CD14-positive monocyte (primary cell): ENCODE data around the gene SMAD3. TPM values are rescaled to one million over a fixed set of nuclear protein-coding genes. Genes with fewer than 3 reads are reported as not detected.
A peak's percentile ranks its signal among the peaks of the same experiment; 100 is the strongest.

Experiments
- DNase-seq, 3 donors: peaks; one replicate each; pipeline ENCODE4 v3.0.0-alpha.2; 2011 to 2022
- H2AFZ ChIP-seq: 2 replicates; pipeline ENCODE4 v1.6.0; 2012; ENCODE audit warnings: mild to moderate bottlenecking, low read depth, low read length, inconsistent platforms; ENCODE audit not compliant: insufficient read depth, poor library complexity, severe bottlenecking
- H3K27ac ChIP-seq, 2 donors: 1 replicate in 1 of 2; 2 replicates in 1 of 2; pipeline ENCODE4 v1.5.1; 2012 to 2013; ENCODE audit warnings: low read length in 2 of 2, control low read depth in 1 of 2, inconsistent platforms in 1 of 2, low read depth in 1 of 2, mild to moderate bottlenecking in 1 of 2
- H3K27me3 ChIP-seq, 2 donors: one replicate each; pipeline versions ENCODE4 v1.6.0 to v1.6.1; 2011 to 2013; ENCODE audit warnings: low read length in 2 of 2; ENCODE audit not compliant: control insufficient read depth in 2 of 2, insufficient read depth in 2 of 2
- H3K36me3 ChIP-seq, 2 donors: replicated peaks in 1 of 2; 1 replicate in 1 of 2; 2 replicates in 1 of 2; pipeline versions ENCODE4 v1.5.1 to v1.6.1; 2012 to 2013; ENCODE audit warnings: low read length in 2 of 2, control low read depth in 1 of 2, inconsistent platforms in 1 of 2, mild to moderate bottlenecking in 1 of 2; ENCODE audit not compliant: insufficient read depth in 2 of 2, control insufficient read depth in 1 of 2
- H3K4me1 ChIP-seq, 2 donors: 1 replicate in 1 of 2; 2 replicates in 1 of 2; pipeline versions ENCODE4 v1.5.1 to v1.6.1; 2012 to 2013; ENCODE audit warnings: low read length in 2 of 2, control low read depth in 1 of 2, inconsistent platforms in 1 of 2, mild to moderate bottlenecking in 1 of 2, moderate library complexity in 1 of 2; ENCODE audit not compliant: insufficient read depth in 2 of 2, control insufficient read depth in 1 of 2
- H3K4me2 ChIP-seq: replicated peaks from 2 replicates; pipeline ENCODE3; 2012; ENCODE audit warnings: low read length, moderate library complexity, mild to moderate bottlenecking; ENCODE audit not compliant: poor library complexity, severe bottlenecking; ENCODE audit errors: extremely low read depth
- H3K4me3 ChIP-seq, 3 experiments: fragments of 200-600 bp in 1 of 3; sonication (generic) in 1 of 3; replicated peaks in 1 of 3; 1 replicate in 2 of 3; 2 replicates in 1 of 3; pipeline ENCODE4 v1.5.1; 2011 to 2013; ENCODE audit warnings: low read length in 3 of 3, mild to moderate bottlenecking in 3 of 3, control low read depth in 2 of 3, low read depth in 2 of 3, inconsistent platforms in 1 of 3, moderate library complexity in 1 of 3
- H3K79me2 ChIP-seq: 2 replicates; pipeline ENCODE4 v1.6.0; 2012; ENCODE audit warnings: mild to moderate bottlenecking, control low read depth, inconsistent platforms, low read length, moderate library complexity; ENCODE audit not compliant: insufficient read depth
- H3K9ac ChIP-seq: 2 replicates; pipeline ENCODE4 v1.6.0; 2017; ENCODE audit warnings: low read length, mild to moderate bottlenecking; ENCODE audit not compliant: insufficient read depth, poor library complexity, severe bottlenecking
- H3K9me3 ChIP-seq, 2 donors: replicated peaks in 1 of 2; 1 replicate in 1 of 2; 2 replicates in 1 of 2; pipeline versions ENCODE4 v1.5.1 to v1.6.1; 2012 to 2013; ENCODE audit warnings: low read length in 2 of 2, control low read depth in 1 of 2; ENCODE audit not compliant: control insufficient read depth in 1 of 2, insufficient read depth in 1 of 2
- H4K20me1 ChIP-seq: 2 replicates; pipeline ENCODE4 v1.6.0; 2012; ENCODE audit warnings: mild to moderate bottlenecking, low read length, control low read depth, moderate library complexity; ENCODE audit not compliant: insufficient read depth
- H3K27ac Mint-ChIP-seq, 7 donors: one replicate each; pipeline ENCODE4 v1.8.0; 2020; ENCODE audit warnings: mild to moderate bottlenecking in 7 of 7, mixed read lengths in 7 of 7, moderate library complexity in 6 of 7, inconsistent platforms in 2 of 7
- H3K27me3 Mint-ChIP-seq, 3 donors: one replicate each; pipeline ENCODE4 v1.8.0; 2021 to 2022; ENCODE audit warnings: low read depth in 3 of 3, mild to moderate bottlenecking in 3 of 3, mixed read lengths in 3 of 3, moderate library complexity in 3 of 3, inconsistent platforms in 1 of 3
- H3K36me3 Mint-ChIP-seq, 2 donors: one replicate each; pipeline ENCODE4 v1.8.0; 2020; ENCODE audit warnings: mixed read lengths in 2 of 2, inconsistent platforms in 1 of 2, mild to moderate bottlenecking in 1 of 2
- H3K4me1 Mint-ChIP-seq: one replicate; pipeline ENCODE4 v1.8.0; 2020; ENCODE audit warnings: mild to moderate bottlenecking, mixed read lengths
- H3K4me3 Mint-ChIP-seq, 2 donors: one replicate each; pipeline ENCODE4 v1.8.0; 2020; ENCODE audit warnings: mild to moderate bottlenecking in 2 of 2, mixed read lengths in 2 of 2, moderate library complexity in 1 of 2
- H3K9me3 Mint-ChIP-seq, 7 donors: one replicate each; pipeline ENCODE4 v1.8.0; 2020 to 2022; ENCODE audit warnings: mixed read lengths in 7 of 7, mild to moderate bottlenecking in 6 of 7, moderate library complexity in 6 of 7, inconsistent platforms in 2 of 7
- WGBS: methylation state at CpG from one replicate; pipeline ENCODE4 v1.1.5; 2013; ENCODE audit warnings: missing lambda C conversion rate; ENCODE audit not compliant: insufficient coverage; 5-methylcytosine and 5-hydroxymethylcytosine counted together
- intact Hi-C, 2 donors: fragments of 100-400 bp; cut with micrococcal nuclease; formaldehyde crosslinking; loops; one replicate each; pipeline versions ENCODE4 v1.15.0 to v1.15.1; 2023
- polyA plus RNA-seq, 3 donors: library from polyadenylated mRNA; depleted of rRNA in 1 of 3; unstranded in 2 of 3; stranded (reverse) in 1 of 3; fragments of 300-500 nt in 2 of 3; fragments of >200 nt in 1 of 3; fragmentation: Illumina TruSeq in 2 of 3; gene quantifications; 1 replicate in 2 of 3; 2 replicates in 1 of 3; pipeline ENCODE4 v1.2.3, GENCODE V29; 2012 to 2021
- TF ChIP-seq, protein P1 (sequence below): fragments of 200-600 bp; IDR thresholded peaks from one replicate; pipeline ENCODE4 v1.8.0; 2022; ENCODE audit warnings: antibody characterized with exemption, mild to moderate bottlenecking

The SMAD3 gene
- polyA plus RNA-seq, 3 donors = 4.4 to 41.7 (median 5.4) TPM

DNA sequence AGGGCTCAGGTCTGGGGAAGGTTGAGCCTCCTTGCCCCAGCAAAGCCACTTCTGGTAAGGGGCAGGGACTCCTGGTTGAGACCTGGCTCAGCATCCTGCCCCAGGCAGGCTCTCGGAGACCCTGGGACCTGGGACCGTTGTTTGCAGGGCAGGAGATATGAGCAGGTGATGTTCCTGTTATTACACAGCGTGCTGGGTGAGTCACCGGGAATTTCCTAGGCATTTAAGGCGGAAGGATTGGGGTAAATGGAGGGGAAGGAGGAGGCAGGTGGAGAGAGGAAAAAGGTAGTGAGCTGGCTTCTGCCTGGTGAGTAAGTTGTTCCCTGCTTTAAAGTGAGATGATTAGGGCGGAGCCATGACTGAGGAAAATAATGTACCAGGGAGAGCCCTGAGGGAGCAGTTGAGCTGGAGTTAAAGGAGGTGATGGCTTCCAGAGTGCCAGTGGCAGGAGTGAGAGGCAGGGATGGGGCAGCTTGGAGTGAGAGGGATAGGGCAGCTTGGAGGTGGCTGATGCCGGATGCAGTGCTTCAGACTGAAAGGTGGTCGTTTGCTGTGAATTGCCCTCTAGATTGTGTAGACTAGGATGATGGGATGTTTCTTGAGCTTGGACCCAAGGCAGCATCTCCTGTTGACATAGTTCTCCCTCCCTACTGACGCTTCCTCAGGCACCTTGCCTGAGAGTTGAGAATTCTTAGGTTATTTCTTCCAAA, 109.6 kb downstream of the SMAD3 start:
- TF ChIP-seq, protein P1, sequence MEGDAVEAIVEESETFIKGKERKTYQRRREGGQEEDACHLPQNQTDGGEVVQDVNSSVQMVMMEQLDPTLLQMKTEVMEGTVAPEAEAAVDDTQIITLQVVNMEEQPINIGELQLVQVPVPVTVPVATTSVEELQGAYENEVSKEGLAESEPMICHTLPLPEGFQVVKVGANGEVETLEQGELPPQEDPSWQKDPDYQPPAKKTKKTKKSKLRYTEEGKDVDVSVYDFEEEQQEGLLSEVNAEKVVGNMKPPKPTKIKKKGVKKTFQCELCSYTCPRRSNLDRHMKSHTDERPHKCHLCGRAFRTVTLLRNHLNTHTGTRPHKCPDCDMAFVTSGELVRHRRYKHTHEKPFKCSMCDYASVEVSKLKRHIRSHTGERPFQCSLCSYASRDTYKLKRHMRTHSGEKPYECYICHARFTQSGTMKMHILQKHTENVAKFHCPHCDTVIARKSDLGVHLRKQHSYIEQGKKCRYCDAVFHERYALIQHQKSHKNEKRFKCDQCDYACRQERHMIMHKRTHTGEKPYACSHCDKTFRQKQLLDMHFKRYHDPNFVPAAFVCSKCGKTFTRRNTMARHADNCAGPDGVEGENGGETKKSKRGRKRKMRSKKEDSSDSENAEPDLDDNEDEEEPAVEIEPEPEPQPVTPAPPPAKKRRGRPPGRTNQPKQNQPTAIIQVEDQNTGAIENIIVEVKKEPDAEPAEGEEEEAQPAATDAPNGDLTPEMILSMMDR = no peak
- Mint-ChIP-seq H3K36me3 (peaks cover 74 to 82% of the 10 kb centered on the region in 2 donors), H3K27ac (peak overlapping the region; percentile 96 to 99 (median 97)), H3K27me3 (peaks cover 0 to 2% (median 2%) of the 10 kb centered on the region in 3 donors), H3K9me3 (peaks cover 0 to 2% (median 0%) of the 10 kb centered on the region in 7 donors), H3K4me3 (peak overlapping the region; percentile 56 to 57), H3K4me1 (peaks cover 50% of the 10 kb centered on the region)
- Histone ChIP-seq H3K36me3 (peaks cover 31 to 66% of the 10 kb centered on the region in 2 donors), H3K9ac (peak overlapping the region; percentile 53), H3K9me3 (no peaks in the 10 kb centered on the region), H3K27me3 (no peaks in the 10 kb centered on the region), H2AFZ (no peak overlapping the region), H3K4me1 (peaks cover 42 to 44% of the 10 kb centered on the region in 2 donors), H3K4me2 (peak overlapping the region; percentile 46), H3K27ac (peak overlapping the region; percentile 87 to 94), H3K79me2 (peaks cover 5% of the 10 kb centered on the region), H3K4me3 (peak overlapping the region in 1 of 3 experiments; percentile 22), H4K20me1 (no peaks in the 10 kb centered on the region)
- intact Hi-C loops = no loop called here
- WGBS = 93% methylated on average over 6 of the region's 9 CpGs
- DNase-seq = peak in 2 of 3 donors; percentile 23 to 77

DNA sequence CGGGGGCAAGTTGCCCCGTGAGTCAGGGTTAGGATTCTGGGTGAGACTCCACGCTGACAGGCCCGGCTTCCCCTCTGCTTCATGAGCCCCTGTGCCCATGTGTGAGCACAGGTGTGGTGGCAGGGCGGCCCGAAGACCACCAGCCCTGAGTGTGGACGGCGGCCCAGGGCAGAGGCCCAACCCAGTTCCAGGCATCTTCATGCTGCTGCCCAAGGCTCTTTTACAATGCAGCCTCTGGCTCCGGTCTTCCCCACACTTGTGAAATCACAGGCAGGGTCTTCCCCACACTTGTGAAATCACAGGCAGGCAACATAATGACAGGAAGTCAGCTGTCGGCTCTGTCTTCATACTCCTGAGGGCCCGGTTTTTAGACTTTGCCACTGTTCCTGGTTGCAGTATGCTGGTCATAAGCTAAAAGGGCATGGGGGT, 110.3 kb downstream of the SMAD3 start:
- peaks cover 30 to 66% of the 10 kb centered on the region in 2 donors for H3K36me3 ChIP-seq
- peaks cover 0 to 3% (median 2%) of the 10 kb centered on the region in 3 donors for H3K27me3 Mint-ChIP-seq

More for the DNA sequence above, 110.3 kb downstream of the SMAD3 start:
- peak; percentile 93 to 97 (median 95) for DNase-seq
- WGBS = 49% methylated on average over 8 of the region's 11 CpGs
- H3K9ac ChIP-seq = peak overlapping the region; percentile 53
- Mint-ChIP-seq H3K9me3 (peaks cover 0 to 2% (median 0%) of the 10 kb centered on the region in 7 donors), H3K36me3 (peaks cover 72 to 82% of the 10 kb centered on the region in 2 donors), H3K4me1 (peaks cover 50% of the 10 kb centered on the region), H3K27ac (peak overlapping the region; percentile 96 to 99 (median 97)), H3K4me3 (peak overlapping the region; percentile 56 to 74)
- peaks cover 5% of the 10 kb centered on the region for H3K79me2 ChIP-seq
- H3K4me2 ChIP-seq = peak overlapping the region; percentile 46
- peak overlapping the region; percentile 34 for H2AFZ ChIP-seq
- H3K4me1 ChIP-seq = peaks cover 42 to 44% of the 10 kb centered on the region in 2 donors
- intact Hi-C loops = no loop called here
- no peaks in the 10 kb centered on the region for H3K9me3 ChIP-seq
- H3K27me3 ChIP-seq = no peaks in the 10 kb centered on the region
- peak overlapping the region; percentile 87 to 94 for H3K27ac ChIP-seq
- peak overlapping the region in 1 of 3 experiments; percentile 38 for H3K4me3 ChIP-seq
- TF ChIP-seq, protein P1 = no peak
- H4K20me1 ChIP-seq = no peaks in the 10 kb centered on the region
